Vagina (tissue), 2 donors: ENCODE measurements around the gene ARPC5L.

ENCODE experiments used
- CTCF ChIP-seq, 3 experiments: fragments of 450-650 bp in 2 of 3; fragments of 200-600 bp in 1 of 3; sonication (generic) in 1 of 3; IDR thresholded peaks; one replicate each; pipeline ENCODE4 v1.5.1; 2017 to 2019; ENCODE audit warnings: antibody characterized with exemption in 3 of 3, mild to moderate bottlenecking in 2 of 3, moderate library complexity in 2 of 3
- POLR2A ChIP-seq, 2 donors: fragments of 450-650 bp; IDR thresholded peaks; one replicate each; pipeline ENCODE4 v1.6.1; 2017; ENCODE audit warnings: antibody characterized with exemption in 2 of 2, mild to moderate bottlenecking in 2 of 2, moderate library complexity in 2 of 2
- POLR2AphosphoS5 ChIP-seq, 2 donors: sonication (generic); formaldehyde crosslinking; IDR thresholded peaks; one replicate each; pipeline ENCODE4 v1.9.0; 2017; ENCODE audit warnings: antibody characterized with exemption in 2 of 2, mild to moderate bottlenecking in 2 of 2, low read depth in 1 of 2; ENCODE audit not compliant: insufficient read depth in 1 of 2

- TF ChIP-seq CTCF (IDR thresholded peaks at IDR 0.05) = no peak
- no peak for TF ChIP-seq POLR2AphosphoS5 (IDR thresholded peaks at IDR 0.05; ENCODE audit: insufficient read depth in 1 of 2, low read depth in 1 of 2)
- no peak for TF ChIP-seq POLR2A (IDR thresholded peaks at IDR 0.05)
These were observed 30.1 kb upstream of the ARPC5L start for GRCh38 chr9:124831642-124832364.
